LNCAP (cell line): Measurements from ENCODE around the gene RBM18.

Experiments used
- TF ChIP-seq, protein P1 (sequence below): fragments of 450-650 bp; IDR thresholded peaks from 2 replicates; pipeline ENCODE4 v1.5.1; 2017; ENCODE audit warnings: mild to moderate bottlenecking

RBM18 gene

GRCh38 chr9:122254761-122255160, 9.9 kb downstream of the RBM18 start:
- TF ChIP-seq, protein P1, sequence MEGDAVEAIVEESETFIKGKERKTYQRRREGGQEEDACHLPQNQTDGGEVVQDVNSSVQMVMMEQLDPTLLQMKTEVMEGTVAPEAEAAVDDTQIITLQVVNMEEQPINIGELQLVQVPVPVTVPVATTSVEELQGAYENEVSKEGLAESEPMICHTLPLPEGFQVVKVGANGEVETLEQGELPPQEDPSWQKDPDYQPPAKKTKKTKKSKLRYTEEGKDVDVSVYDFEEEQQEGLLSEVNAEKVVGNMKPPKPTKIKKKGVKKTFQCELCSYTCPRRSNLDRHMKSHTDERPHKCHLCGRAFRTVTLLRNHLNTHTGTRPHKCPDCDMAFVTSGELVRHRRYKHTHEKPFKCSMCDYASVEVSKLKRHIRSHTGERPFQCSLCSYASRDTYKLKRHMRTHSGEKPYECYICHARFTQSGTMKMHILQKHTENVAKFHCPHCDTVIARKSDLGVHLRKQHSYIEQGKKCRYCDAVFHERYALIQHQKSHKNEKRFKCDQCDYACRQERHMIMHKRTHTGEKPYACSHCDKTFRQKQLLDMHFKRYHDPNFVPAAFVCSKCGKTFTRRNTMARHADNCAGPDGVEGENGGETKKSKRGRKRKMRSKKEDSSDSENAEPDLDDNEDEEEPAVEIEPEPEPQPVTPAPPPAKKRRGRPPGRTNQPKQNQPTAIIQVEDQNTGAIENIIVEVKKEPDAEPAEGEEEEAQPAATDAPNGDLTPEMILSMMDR = no peak

- TF ChIP-seq, protein P1 = no peak
Measured at GRCh38 chr9:122252796-122253195, 11.8 kb downstream of the RBM18 start.

DNA sequence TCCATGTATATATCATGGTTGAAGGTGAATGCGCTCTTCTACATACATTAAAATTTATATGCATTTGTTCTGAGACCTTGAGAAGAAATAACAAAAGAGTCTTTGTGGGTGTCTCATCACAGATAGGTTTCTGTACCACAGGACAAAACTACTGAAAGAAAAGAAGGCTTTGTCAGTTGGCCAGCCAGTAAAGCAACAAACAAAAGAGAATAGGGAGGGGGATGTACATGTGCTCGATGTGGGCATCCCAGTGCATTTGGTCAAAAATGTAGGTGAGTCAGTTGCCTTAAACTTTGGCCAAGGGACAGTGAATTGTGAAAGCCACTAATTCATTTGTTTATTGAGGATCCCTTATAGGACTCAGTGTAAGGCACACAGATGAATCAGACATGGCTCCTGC, 13.3 kb downstream of the RBM18 start:
- TF ChIP-seq, protein P1 = no peak

DNA sequence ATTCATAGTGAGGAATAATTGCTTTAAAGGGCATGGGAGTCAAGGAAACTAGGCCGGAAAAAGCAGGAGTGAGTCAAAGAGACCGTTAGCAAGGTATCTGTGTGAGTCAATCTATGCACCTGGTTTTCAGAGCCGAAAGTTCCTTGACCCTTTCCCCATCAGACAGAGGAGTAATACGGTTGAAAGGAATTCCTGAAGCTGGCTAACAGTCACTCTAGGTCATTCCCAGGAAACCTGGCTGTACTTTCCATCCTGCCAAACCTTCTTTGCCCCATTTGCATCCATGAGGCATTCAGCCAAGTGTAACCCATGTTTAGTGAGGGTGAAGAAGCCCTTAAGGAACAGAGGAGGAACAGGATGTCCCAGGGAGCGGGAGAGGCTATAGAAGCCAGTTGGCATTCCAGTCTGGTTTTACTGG, 16.2 kb downstream of the RBM18 start:
- TF ChIP-seq, protein P1 = no peak

DNA sequence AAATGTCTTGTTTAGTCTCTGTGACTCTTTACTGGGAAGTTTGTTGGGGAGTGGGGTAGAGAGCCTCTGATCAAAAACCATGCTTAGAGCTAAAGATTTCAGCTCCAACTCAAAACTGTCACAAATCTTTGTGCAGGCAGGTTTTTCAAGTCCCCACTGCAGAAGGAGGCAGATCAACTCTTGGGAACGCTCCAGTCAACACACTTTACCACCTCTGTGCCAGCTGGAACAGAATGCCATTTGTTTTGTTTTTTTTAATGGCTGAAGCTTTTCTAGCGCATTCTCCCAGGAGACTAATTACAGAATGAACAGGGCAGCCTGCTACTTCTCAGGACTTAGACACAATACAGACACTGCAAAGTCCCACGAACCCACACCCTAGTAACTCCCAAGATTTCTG, 18.0 kb downstream of the RBM18 start:
- TF ChIP-seq, protein P1 = no peak

DNA sequence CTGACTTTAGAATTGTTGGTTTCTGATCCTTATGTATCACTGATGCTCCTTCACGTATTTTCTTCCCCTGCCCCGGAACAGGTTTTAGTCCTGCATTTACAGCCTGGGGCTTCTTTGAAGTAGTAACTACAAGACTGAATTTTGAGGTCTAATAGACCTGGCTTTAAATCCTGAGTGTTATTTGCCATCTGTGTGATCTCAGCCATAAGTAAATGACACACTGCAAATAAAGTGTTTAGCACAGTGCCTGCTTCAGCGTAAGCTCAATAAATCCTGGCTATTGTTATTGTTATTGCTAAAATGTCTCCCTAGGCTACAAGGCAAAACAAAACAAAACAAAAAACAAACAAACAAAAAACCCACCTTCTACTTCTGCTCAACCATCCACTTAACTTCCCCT, 20.3 kb downstream of the RBM18 start:
- TF ChIP-seq, protein P1 = no peak

DNA sequence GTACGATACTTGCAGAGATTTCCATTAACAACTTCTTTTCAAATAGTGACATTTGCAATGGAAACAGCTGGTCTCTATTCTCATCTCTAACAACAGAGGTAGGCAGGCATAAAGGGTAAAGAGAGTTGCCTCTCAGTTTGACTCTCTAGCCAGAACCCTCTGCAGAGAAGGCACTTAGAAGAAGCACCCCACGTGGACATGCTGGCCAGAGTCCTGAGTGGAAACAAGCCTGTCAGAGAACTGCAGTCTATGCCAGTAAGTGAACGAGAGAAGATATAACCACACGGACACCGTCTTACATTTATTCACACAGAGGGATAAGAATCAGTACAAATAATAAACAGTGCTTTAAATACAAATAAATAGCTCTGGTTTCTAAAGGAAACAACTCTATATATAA, 24.9 kb downstream of the RBM18 start:
- TF ChIP-seq, protein P1 = no peak

DNA sequence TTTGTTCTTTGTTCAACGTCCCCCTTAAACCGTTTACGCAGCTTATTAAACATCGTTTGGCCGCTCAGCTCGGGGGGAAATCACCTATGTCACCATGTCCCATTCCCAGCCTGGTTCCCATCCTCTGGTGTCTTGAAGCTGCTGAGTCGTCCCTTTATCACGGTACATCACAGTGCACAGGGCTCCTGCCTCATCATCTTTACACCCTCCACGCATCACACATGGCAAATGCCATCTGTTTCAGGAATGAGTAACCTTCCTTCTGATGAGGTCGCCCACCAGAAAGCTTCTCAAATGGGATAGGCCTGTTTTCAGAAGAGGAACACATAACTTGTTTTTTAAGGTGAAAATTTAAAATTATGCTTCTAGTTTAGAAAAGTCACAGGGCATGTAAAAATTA, 28.0 kb downstream of the RBM18 start:
- TF ChIP-seq, protein P1 = no peak
